Islet of Langerhans (tissue), 1 donor: Measurements from ENCODE around the gene VDR.
"Not testable (repeated sequence)": the region's sequence is repeated elsewhere in the genome, so short reads cannot be mapped to it uniquely, and the experiment has no call there.

Experiments
- FAIRE-seq: peaks from one replicate; lab custom pipeline; 2011; peaks lifted over from hg19 to GRCh38; lab: Jason Lieb, UNC

VDR gene

GRCh38 chr12:47846294-47846996 is 58.3 kb downstream of the VDR start:
- FAIRE-seq, result no peak

- FAIRE-seq, result no peak
Measured at GRCh38 chr12:47845081-47845480, 59.7 kb downstream of the VDR start.

GRCh38 chr12:47844264-47845019 is 60.4 kb downstream of the VDR start:
- no peak for FAIRE-seq

- FAIRE-seq, result no peak
Measured at GRCh38 chr12:47843226-47843980, 61.4 kb downstream of the VDR start.

- not testable (repeated sequence) for FAIRE-seq
Measured at GRCh38 chr12:47842543-47842942, 62.3 kb downstream of the VDR start.

- no peak for FAIRE-seq
Measured at GRCh38 chr12:47841910-47842309, 62.9 kb downstream of the VDR start.

GRCh38 chr12:47841501-47841900 is 63.3 kb downstream of the VDR start:
- no peak for FAIRE-seq

GRCh38 chr12:47840571-47840970 is 64.2 kb downstream of the VDR start:
- no peak for FAIRE-seq

GRCh38 chr12:47839214-47839876 is 65.4 kb downstream of the VDR start:
- FAIRE-seq, result no peak

GRCh38 chr12:47838286-47838931 is 66.4 kb downstream of the VDR start:
- no peak for FAIRE-seq

- no peak for FAIRE-seq
Measured at GRCh38 chr12:47837190-47838171, 67.3 kb downstream of the VDR start.

GRCh38 chr12:47835831-47836155 is 69.0 kb downstream of the VDR start:
- no peak for FAIRE-seq

- no peak for FAIRE-seq
Measured at GRCh38 chr12:47835006-47835830, 69.6 kb downstream of the VDR start.

GRCh38 chr12:47834199-47834903 is 70.4 kb downstream of the VDR start:
- FAIRE-seq, result no peak

- FAIRE-seq, result no peak
Measured at GRCh38 chr12:47833591-47834012, 71.2 kb downstream of the VDR start.

- FAIRE-seq, result no peak
Measured at GRCh38 chr12:47832263-47832933, 72.4 kb downstream of the VDR start.

GRCh38 chr12:47829584-47829983 is 75.2 kb downstream of the VDR start:
- FAIRE-seq, result no peak

- no peak for FAIRE-seq
Measured at GRCh38 chr12:47828976-47829482, 75.8 kb downstream of the VDR start.
